Keratinocyte (primary cell): Measurements from ENCODE around the gene HELZ.

Experiments
- CTCF ChIP-seq, 3 experiments: IDR thresholded peaks in 1 of 3; conservative IDR thresholded peaks in 1 of 3; optimal IDR thresholded peaks in 1 of 3; 2 replicates in 2 of 3; 3 replicates in 1 of 3; pipeline versions ENCODE3 to v1.5.1; 2011; ENCODE audit warnings: low read length in 3 of 3, mild to moderate bottlenecking in 3 of 3, moderate library complexity in 2 of 3, control low read depth in 1 of 3, inconsistent platforms in 1 of 3; ENCODE audit not compliant: insufficient read depth in 2 of 3; ENCODE audit errors: extremely low read depth in 1 of 3
- EZH2 ChIP-seq: IDR thresholded peaks from one replicate; pipeline ENCODE4 v1.6.1; 2012; ENCODE audit warnings: inconsistent platforms, mild to moderate bottlenecking, low read length, moderate library complexity

- TF ChIP-seq CTCF (optimal IDR thresholded peaks at IDR 0.05 in 1 of 3, IDR thresholded peaks at IDR 0.05 in 1 of 3, conservative IDR thresholded peaks at IDR 0.05 in 1 of 3; ENCODE audit: extremely low read depth in 1 of 3, insufficient read depth in 2 of 3, low read length in 3 of 3) (no peak), EZH2 (no peak)
Observed at GRCh38 chr17:67132366-67132765, 112.6 kb downstream of the HELZ start.
